Panc1 (cell line): ENCODE data around the gene ADARB2.

Experiments
- POLR2AphosphoS5 ChIP-seq: IDR thresholded peaks from 2 replicates; pipeline ENCODE4 v1.6.1; 2012; ENCODE audit warnings: mild to moderate bottlenecking, low read depth, low read length, moderate library complexity
- SIN3A ChIP-seq: IDR thresholded peaks from 2 replicates; pipeline ENCODE4 v1.6.1; 2012; ENCODE audit warnings: low read depth, mild to moderate bottlenecking, low read length, moderate library complexity, borderline replicate concordance; ENCODE audit not compliant: insufficient read depth
- TCF7L2 ChIP-seq: IDR thresholded peaks from 2 replicates; pipeline ENCODE4 v1.6.1; 2011; ENCODE audit warnings: mild to moderate bottlenecking, low read depth, low read length, inconsistent platforms
- TF ChIP-seq, protein P1 (sequence below): fragments of 450-650 bp; IDR thresholded peaks from 2 replicates; pipeline ENCODE4 v1.5.1; 2017; ENCODE audit warnings: mild to moderate bottlenecking
- TF ChIP-seq, protein P2 (sequence below), 2 experiments: IDR thresholded peaks; 2 replicates each; pipeline ENCODE4 v1.6.1; 2011 to 2012; ENCODE audit warnings: low read depth in 2 of 2, control low read depth in 1 of 2, low read length in 1 of 2, mild to moderate bottlenecking in 1 of 2, moderate library complexity in 1 of 2; ENCODE audit not compliant: insufficient read depth in 1 of 2

DNA sequence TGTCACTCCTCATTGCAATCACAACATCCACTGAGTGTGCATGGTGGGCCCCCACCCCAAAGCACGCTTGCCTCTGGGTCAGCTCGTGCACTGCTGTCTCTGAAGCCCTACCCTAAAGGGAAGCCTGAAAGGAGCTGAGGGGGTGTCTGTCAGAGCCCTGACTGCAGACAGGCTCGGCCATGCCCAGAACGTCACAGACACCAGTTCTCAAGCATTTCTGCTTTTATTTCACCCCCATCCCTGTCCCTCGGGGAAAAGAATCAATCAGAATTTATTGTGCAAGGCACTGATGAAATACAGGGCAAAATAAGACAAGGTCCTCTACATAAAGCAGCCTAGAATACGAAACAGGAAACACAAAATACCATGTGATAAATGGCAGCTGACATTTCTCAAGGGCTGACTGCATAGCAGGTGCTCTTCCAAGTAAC is 449.3 kb downstream of the ADARB2 start:
- no peak for TF ChIP-seq POLR2AphosphoS5
- TF ChIP-seq, protein P1, sequence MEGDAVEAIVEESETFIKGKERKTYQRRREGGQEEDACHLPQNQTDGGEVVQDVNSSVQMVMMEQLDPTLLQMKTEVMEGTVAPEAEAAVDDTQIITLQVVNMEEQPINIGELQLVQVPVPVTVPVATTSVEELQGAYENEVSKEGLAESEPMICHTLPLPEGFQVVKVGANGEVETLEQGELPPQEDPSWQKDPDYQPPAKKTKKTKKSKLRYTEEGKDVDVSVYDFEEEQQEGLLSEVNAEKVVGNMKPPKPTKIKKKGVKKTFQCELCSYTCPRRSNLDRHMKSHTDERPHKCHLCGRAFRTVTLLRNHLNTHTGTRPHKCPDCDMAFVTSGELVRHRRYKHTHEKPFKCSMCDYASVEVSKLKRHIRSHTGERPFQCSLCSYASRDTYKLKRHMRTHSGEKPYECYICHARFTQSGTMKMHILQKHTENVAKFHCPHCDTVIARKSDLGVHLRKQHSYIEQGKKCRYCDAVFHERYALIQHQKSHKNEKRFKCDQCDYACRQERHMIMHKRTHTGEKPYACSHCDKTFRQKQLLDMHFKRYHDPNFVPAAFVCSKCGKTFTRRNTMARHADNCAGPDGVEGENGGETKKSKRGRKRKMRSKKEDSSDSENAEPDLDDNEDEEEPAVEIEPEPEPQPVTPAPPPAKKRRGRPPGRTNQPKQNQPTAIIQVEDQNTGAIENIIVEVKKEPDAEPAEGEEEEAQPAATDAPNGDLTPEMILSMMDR: no peak
- TF ChIP-seq TCF7L2: no peak
- TF ChIP-seq, protein P2, sequence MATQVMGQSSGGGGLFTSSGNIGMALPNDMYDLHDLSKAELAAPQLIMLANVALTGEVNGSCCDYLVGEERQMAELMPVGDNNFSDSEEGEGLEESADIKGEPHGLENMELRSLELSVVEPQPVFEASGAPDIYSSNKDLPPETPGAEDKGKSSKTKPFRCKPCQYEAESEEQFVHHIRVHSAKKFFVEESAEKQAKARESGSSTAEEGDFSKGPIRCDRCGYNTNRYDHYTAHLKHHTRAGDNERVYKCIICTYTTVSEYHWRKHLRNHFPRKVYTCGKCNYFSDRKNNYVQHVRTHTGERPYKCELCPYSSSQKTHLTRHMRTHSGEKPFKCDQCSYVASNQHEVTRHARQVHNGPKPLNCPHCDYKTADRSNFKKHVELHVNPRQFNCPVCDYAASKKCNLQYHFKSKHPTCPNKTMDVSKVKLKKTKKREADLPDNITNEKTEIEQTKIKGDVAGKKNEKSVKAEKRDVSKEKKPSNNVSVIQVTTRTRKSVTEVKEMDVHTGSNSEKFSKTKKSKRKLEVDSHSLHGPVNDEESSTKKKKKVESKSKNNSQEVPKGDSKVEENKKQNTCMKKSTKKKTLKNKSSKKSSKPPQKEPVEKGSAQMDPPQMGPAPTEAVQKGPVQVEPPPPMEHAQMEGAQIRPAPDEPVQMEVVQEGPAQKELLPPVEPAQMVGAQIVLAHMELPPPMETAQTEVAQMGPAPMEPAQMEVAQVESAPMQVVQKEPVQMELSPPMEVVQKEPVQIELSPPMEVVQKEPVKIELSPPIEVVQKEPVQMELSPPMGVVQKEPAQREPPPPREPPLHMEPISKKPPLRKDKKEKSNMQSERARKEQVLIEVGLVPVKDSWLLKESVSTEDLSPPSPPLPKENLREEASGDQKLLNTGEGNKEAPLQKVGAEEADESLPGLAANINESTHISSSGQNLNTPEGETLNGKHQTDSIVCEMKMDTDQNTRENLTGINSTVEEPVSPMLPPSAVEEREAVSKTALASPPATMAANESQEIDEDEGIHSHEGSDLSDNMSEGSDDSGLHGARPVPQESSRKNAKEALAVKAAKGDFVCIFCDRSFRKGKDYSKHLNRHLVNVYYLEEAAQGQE (IDR thresholded peaks at IDR 0.05; ENCODE audit: insufficient read depth in 1 of 2, low read depth in 2 of 2, low read length in 1 of 2): no peak
- TF ChIP-seq SIN3A: no peak
